H1 (cell line): ENCODE results near the gene CD79A. TPM values are rescaled to one million over a fixed set of nuclear protein-coding genes. Genes with fewer than 3 reads are reported as not detected.
A peak's percentile ranks its signal among the peaks of the same experiment; 100 is the strongest.

Experiments used
- CHD7 ChIP-seq: fragments of 300-600 bp; sonication (generic); IDR thresholded peaks from 2 replicates; pipeline ENCODE4 v1.7.1; 2012; ENCODE audit warnings: low read length, moderate library complexity, mild to moderate bottlenecking, inconsistent platforms; ENCODE audit not compliant: insufficient replicate concordance
- CTCF ChIP-seq, 3 experiments: IDR thresholded peaks; 1 replicate in 2 of 3; 2 replicates in 1 of 3; pipeline versions ENCODE4 v1.5.1 to v1.6.1; 2011; ENCODE audit warnings: low read length in 3 of 3, mild to moderate bottlenecking in 3 of 3, inconsistent platforms in 2 of 3, low read depth in 1 of 3, moderate library complexity in 1 of 3; ENCODE audit not compliant: insufficient read depth in 1 of 3; ENCODE audit errors: control extremely low read depth in 1 of 3
- EZH2 ChIP-seq: fragments of 200-600 bp; sonication (generic); IDR thresholded peaks from 2 replicates; pipeline ENCODE4 v1.7.1; 2012; ENCODE audit warnings: low read depth, mild to moderate bottlenecking, moderate library complexity, low read length, inconsistent platforms; ENCODE audit not compliant: severe bottlenecking
- MAX ChIP-seq: IDR thresholded peaks from 2 replicates; pipeline ENCODE4 v1.6.1; 2012; ENCODE audit warnings: inconsistent platforms
- RNF2 ChIP-seq: fragments of 200-900, 300-1000 bp; sonication (generic); IDR thresholded peaks from 2 replicates; pipeline ENCODE4 v1.7.1; 2016; ENCODE audit warnings: borderline replicate concordance, low read depth, mild to moderate bottlenecking, antibody characterized with exemption, low read length; ENCODE audit not compliant: poor library complexity, severe bottlenecking; ENCODE audit errors: missing control alignments
- polyA plus RNA-seq, 7 experiments: library from polyadenylated mRNA; depleted of rRNA in 3 of 7; stranded (reverse) in 5 of 7; unstranded in 2 of 7; fragments of >200 nt in 5 of 7; fragments of 200-250 nt in 2 of 7; gene quantifications; 1 replicate in 5 of 7; 2 replicates in 1 of 7; 4 replicates in 1 of 7; pipeline versions ENCODE4 v1.2.1 to v1.2.3, GENCODE V29; 2011 to 2013; ENCODE audit warnings: missing spikeins in 2 of 7, mixed read lengths in 2 of 7
- total RNA-seq: library from RNA; stranded (reverse); fragmentation: NEBNext Ultra II Directional; extraction: Animal tissue kit (Norgen Biotek cat#: 25700); gene quantifications from 2 replicates; pipeline ENCODE4 v1.2.1, GENCODE V29; 2021

The CD79A gene
- total and polyA plus RNA-seq, 2 of the 8 experiments (the other 6 are each of a cell fraction or from before 2014, with no cell fraction given), result 0.54 to 0.77 TPM

- no peak for TF ChIP-seq CHD7
- no peak for TF ChIP-seq MAX
- peak; percentile 60 for TF ChIP-seq RNF2
- TF ChIP-seq CTCF (IDR thresholded peaks at IDR 0.05; ENCODE audit: control extremely low read depth in 1 of 3, insufficient read depth in 1 of 3, low read depth in 1 of 3, low read length in 3 of 3), result no peak
- TF ChIP-seq EZH2, result peak; percentile 86
These were observed 44.8 kb downstream of the CD79A start (continued) for GRCh38 chr19:41921577-41922576.
